SK-N-SH (cell line): ENCODE measurements around the gene PRR33.

ENCODE experiments used
- CTCF ChIP-seq: fragments of 200-600 bp; sonication (generic); IDR thresholded peaks from 2 replicates; pipeline ENCODE4 v1.6.1; 2017; ENCODE audit warnings: antibody characterized with exemption, mild to moderate bottlenecking, moderate library complexity
- EP300 ChIP-seq, 2 experiments: IDR thresholded peaks; 2 replicates each; pipeline versions ENCODE4 v1.4.0 to v1.6.1; 2012; ENCODE audit warnings: borderline replicate concordance in 1 of 2, low read depth in 1 of 2, low read length in 1 of 2
- REST ChIP-seq: IDR thresholded peaks from 2 replicates; pipeline ENCODE4 v1.6.1; 2012; ENCODE audit warnings: mild to moderate bottlenecking, low read depth, low read length, moderate library complexity

- TF ChIP-seq REST: no peak
- no peak for TF ChIP-seq CTCF
- no peak for TF ChIP-seq EP300 (IDR thresholded peaks at IDR 0.05; ENCODE audit: borderline replicate concordance in 1 of 2, low read depth in 1 of 2, low read length in 1 of 2)
Observed at GRCh38 chr11:1887451-1888346, 4.0 kb downstream of the PRR33 start.
